SU-DHL-6 (cell line): ENCODE measurements around the gene MTOR.

ENCODE experiments used
- H2AFZ ChIP-seq: fragments of 200-600 bp; sonication (generic); 2 replicates; pipeline ENCODE4 v1.6.1; 2014; ENCODE audit warnings: low read depth, mild to moderate bottlenecking, moderate library complexity, mixed read lengths, antibody characterized with exemption, low read length; ENCODE audit not compliant: severe bottlenecking
- H3F3A ChIP-seq: fragments of 200-600 bp; shearing (Covaris generic); 2 replicates; pipeline ENCODE4 v1.6.0; 2016; ENCODE audit warnings: antibody characterized with exemption, mild to moderate bottlenecking; ENCODE audit not compliant: insufficient read depth
- H3K27ac ChIP-seq: fragments of 200-600 bp; sonication (generic); 2 replicates; pipeline ENCODE4 v1.5.1; 2016; ENCODE audit warnings: low read depth, mild to moderate bottlenecking, low read length, moderate library complexity, mixed read lengths
- H3K27me3 ChIP-seq: fragments of 200-600 bp; sonication (generic), shearing (Covaris generic); 2 replicates; pipeline ENCODE4 v1.6.0; 2014; ENCODE audit warnings: mild to moderate bottlenecking, low read length
- H3K36me3 ChIP-seq: fragments of 200-600 bp; sonication (generic); 2 replicates; pipeline ENCODE4 v1.6.1; 2014; ENCODE audit warnings: mild to moderate bottlenecking, low read length, mixed read lengths
- H3K4me2 ChIP-seq: fragments of 300-600, 200-600 bp; shearing (Covaris generic), sonication (generic); 2 replicates; pipeline ENCODE4 v1.6.0; 2014; ENCODE audit warnings: low read length, low read depth, mild to moderate bottlenecking; ENCODE audit not compliant: poor library complexity, severe bottlenecking
- H3K4me3 ChIP-seq: fragments of 200-600 bp; sonication (generic); 2 replicates; pipeline ENCODE4 v1.5.1; 2014; ENCODE audit warnings: antibody characterized with exemption, low read length, mild to moderate bottlenecking, mixed read lengths; ENCODE audit not compliant: insufficient read depth, poor library complexity, severe bottlenecking
- H3K79me2 ChIP-seq: fragments of 200-600 bp; sonication (generic); 2 replicates; pipeline ENCODE4 v1.6.1; 2014; ENCODE audit warnings: mild to moderate bottlenecking, low read length, moderate library complexity; ENCODE audit not compliant: insufficient read depth
- H3K9ac ChIP-seq: fragments of 200-600 bp; sonication (generic); 2 replicates; pipeline ENCODE4 v1.7.0; 2014; ENCODE audit warnings: mild to moderate bottlenecking, low read length
- H3K9me2 ChIP-seq: fragments of 200-600 bp; sonication (generic); replicated peaks from 2 replicates; pipeline ENCODE4 v1.6.1; 2014; ENCODE audit warnings: low read length; ENCODE audit not compliant: insufficient read depth
- H3K9me3 ChIP-seq: fragments of 200-600 bp; sonication (generic); 2 replicates; pipeline ENCODE4 v1.6.1; 2014; ENCODE audit warnings: low read length, mixed read lengths; ENCODE audit not compliant: insufficient read depth
- H4K20me1 ChIP-seq: fragments of 200-600 bp; sonication (generic); 2 replicates; pipeline ENCODE4 v1.6.1; 2014; ENCODE audit warnings: low read depth, mild to moderate bottlenecking, antibody characterized with exemption, low read length, moderate library complexity, mixed read lengths
- CTCF ChIP-seq: fragments of 200-600 bp; sonication (generic); IDR thresholded peaks from one replicate; pipeline ENCODE4 v1.5.1; 2017; ENCODE audit warnings: antibody characterized with exemption, mild to moderate bottlenecking, low read length, moderate library complexity; ENCODE audit not compliant: insufficient read depth, poor library complexity, severe bottlenecking
- EZH2phosphoT487 ChIP-seq: fragments of 200-600 bp; sonication (generic), shearing (Covaris generic); conservative IDR thresholded peaks from 2 replicates; pipeline ENCODE4 v1.6.1; 2018; ENCODE audit warnings: mild to moderate bottlenecking, antibody characterized with exemption, low read length, moderate library complexity, mixed read lengths

MTOR gene

GRCh38 chr1:11294951-11295350, 32.6 kb upstream of the MTOR start:
- Histone ChIP-seq H3K9me3 (no peaks in the 10 kb centered on the region), H3K9me2 (no peaks in the 10 kb centered on the region), H3K4me3 (no peak overlapping the region), H3F3A (no peaks in the 10 kb centered on the region), H3K79me2 (no peaks in the 10 kb centered on the region), H3K9ac (no peak overlapping the region), H4K20me1 (no peaks in the 10 kb centered on the region), H3K27ac (no peak overlapping the region), H3K27me3 (no peaks in the 10 kb centered on the region), H3K4me2 (no peak overlapping the region), H2AFZ (no peak overlapping the region), H3K36me3 (no peaks in the 10 kb centered on the region)
- TF ChIP-seq CTCF (no peak), EZH2phosphoT487 (no peak)

- H3K36me3 ChIP-seq, result no peaks in the 10 kb centered on the region
- H3F3A ChIP-seq, result no peaks in the 10 kb centered on the region
- H3K4me2 ChIP-seq, result no peak overlapping the region
These were observed 31.5 kb upstream of the MTOR start for GRCh38 chr1:11293856-11294255.

GRCh38 chr1:11291049-11291448, 28.7 kb upstream of the MTOR start:
- no peak overlapping the region for H3K4me3 ChIP-seq
- H3K9me3 ChIP-seq, result no peaks in the 10 kb centered on the region
- no peak overlapping the region for H3K9ac ChIP-seq
- no peaks in the 10 kb centered on the region for H3K9me2 ChIP-seq
- H3K27ac ChIP-seq, result no peak overlapping the region
- no peak overlapping the region for H3K4me2 ChIP-seq
- H3F3A ChIP-seq, result no peaks in the 10 kb centered on the region
- no peak for TF ChIP-seq CTCF
- TF ChIP-seq EZH2phosphoT487, result no peak
- no peaks in the 10 kb centered on the region for H3K27me3 ChIP-seq
- H3K36me3 ChIP-seq, result no peaks in the 10 kb centered on the region; the same call in 1 of the 2 replicates
- 0 out of 2 replicates have a peak, but pooled peaks cover 6% of the 10 kb centered on the region for H3K79me2 ChIP-seq
- H4K20me1 ChIP-seq, result no peaks in the 10 kb centered on the region
- no peak overlapping the region for H2AFZ ChIP-seq

More at GRCh38 chr1:11293856-11294255, 31.5 kb upstream of the MTOR start:
- no peak for TF ChIP-seq CTCF
- TF ChIP-seq EZH2phosphoT487, result no peak
- no peak overlapping the region for H3K4me3 ChIP-seq
- no peaks in the 10 kb centered on the region for H3K9me2 ChIP-seq
- H3K27ac ChIP-seq, result no peak overlapping the region
- no peak overlapping the region for H3K9ac ChIP-seq
- H2AFZ ChIP-seq, result no peak overlapping the region
- H3K9me3 ChIP-seq, result no peaks in the 10 kb centered on the region
- no peaks in the 10 kb centered on the region for H4K20me1 ChIP-seq
- H3K79me2 ChIP-seq, result no peaks in the 10 kb centered on the region
- no peaks in the 10 kb centered on the region for H3K27me3 ChIP-seq
